GM21786 (cell line): ENCODE data around the gene ALKBH4.
"Not testable (repeated sequence)": the region's sequence is repeated elsewhere in the genome, so short reads cannot be mapped to it uniquely, and the experiment has no call there.

ENCODE experiments used
- ATAC-seq: cut with Tn5 transposase; IDR thresholded peaks from one replicate; pipeline ENCODE4 v1.9.1; 2021; ENCODE audit not compliant: unreplicated experiment

Gene ALKBH4, protein sequence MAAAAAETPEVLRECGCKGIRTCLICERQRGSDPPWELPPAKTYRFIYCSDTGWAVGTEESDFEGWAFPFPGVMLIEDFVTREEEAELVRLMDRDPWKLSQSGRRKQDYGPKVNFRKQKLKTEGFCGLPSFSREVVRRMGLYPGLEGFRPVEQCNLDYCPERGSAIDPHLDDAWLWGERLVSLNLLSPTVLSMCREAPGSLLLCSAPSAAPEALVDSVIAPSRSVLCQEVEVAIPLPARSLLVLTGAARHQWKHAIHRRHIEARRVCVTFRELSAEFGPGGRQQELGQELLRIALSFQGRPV

DNA sequence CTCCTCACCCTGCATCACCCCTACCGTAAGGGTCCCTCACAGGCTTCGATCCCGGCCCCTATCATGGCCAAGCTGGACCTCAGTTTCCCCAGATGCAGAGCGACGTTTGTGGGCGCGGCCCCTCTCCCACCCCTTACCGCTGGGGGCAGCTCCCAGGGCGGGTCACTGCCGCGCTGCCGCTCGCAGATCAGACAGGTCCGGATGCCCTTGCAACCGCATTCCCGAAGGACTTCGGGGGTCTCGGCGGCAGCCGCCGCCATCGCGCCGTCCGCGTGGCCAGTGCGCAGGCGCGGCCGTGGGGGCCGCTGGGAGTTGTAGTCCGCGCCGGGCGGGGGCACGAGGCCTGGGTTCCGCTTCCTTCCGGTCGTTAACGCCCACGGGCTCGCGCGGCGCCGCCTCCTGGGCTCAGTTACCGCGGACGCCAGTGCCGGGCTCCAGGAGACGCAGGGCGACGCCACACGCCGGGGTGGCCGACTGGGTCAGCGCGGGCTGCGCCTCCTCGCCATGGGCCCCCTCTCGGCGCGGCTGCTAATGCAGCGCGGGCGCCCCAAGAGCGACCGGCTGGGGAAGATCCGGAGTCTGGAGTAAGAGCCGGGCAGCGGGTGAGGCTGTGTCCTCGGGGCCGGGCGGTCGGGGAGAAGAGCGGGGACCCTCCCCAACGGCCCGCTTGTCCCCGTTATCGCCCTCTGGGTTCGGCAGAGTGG, at the start of gene ALKBH4, which contains the start of gene LRWD1:
Gene ALKBH4, minus strand, starts transcription at position 287 of the 704 bp plus-strand sequence. Its CDS starts 27 bp downstream, at position 260.
Gene LRWD1, plus strand, starts transcription at position 408 of the 704 bp plus-strand sequence. Its CDS starts 97 bp downstream, at position 505.
- peak; percentile 90 for ATAC-seq

DNA sequence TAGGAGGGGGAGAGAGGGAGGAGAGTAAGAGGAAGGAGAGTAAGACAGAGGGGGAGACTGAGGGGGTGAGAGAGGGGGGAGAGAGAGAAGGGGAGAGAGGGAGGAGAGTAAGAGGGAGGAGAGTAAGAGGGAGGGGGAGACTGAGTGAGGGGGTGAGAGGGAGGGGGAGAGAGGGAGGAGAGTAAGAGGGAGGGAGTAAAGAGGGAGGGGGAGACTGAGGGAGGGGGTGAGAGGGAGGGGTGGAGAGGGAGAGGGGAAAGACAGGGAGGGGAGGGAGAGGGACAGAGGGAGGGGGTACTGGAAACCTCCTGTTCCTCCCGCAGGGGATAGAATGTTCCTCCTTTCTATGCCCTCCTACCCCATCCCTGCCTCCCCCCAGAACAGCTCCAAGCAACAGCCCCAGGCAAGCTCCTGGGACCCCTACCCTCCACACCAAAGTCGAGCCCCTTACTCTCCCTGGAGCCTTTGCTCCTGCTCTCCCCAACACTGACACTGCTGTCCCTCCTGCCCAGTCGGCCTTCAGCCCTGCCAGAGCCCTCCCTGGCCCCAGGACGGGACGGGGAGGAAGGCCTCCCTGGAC, 48.1 kb upstream of the ALKBH4 start:
- ATAC-seq, result not testable (repeated sequence)

DNA sequence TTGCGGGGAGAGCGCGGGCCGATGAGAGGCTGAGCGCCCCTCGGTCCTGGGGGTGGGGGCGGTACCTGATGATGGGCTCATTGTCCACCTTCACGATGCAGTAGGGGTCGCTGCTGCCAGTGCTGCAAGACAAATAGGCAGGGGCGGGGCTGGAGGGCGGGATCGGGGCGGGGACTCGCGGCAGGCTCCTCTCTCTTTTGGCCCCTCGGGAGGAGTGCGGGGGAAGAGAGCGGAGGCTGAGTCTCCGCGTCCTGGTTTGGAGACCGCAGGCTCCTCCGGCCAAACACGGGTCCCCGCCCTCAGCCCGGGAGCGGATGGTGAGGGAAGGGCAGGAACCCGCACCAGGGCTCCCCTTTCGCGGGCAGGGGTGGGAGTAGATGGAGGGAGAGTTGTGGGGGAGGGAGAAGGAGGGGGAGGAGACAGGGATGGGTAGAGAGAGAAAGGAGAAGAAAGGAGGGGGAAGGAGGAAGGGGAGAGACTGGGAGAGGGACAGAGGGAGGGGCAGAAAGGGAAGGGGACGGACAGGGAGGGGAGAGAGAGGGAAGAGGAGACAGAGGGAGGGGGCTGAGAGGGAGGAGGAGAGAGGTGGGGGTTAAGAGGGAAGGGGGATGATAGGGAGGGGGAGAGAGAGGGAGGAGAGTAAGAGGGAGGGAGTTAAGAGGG, 47.3 kb upstream of the ALKBH4 start:
- ATAC-seq, result peak; percentile 41

DNA sequence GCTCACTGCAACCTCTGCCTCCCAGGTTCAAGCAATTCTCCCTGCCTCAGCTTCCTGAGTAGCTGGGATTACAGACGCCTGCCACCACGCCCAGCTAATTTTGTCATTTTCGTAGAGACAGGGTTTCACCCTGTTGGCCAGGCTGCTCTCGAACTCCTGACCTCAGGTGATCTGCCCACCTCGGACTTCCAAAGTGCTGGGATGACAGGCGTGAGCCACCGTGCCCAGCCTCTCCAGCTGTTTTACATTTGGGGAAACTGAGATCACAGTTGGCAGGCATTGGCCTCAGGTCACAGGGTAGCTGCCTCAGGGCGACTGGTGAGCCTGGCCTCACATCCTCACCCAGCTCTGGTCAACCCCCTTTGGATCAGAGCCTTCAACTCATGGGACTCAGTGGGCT, 45.9 kb upstream of the ALKBH4 start:
- ATAC-seq, result not testable (repeated sequence)

DNA sequence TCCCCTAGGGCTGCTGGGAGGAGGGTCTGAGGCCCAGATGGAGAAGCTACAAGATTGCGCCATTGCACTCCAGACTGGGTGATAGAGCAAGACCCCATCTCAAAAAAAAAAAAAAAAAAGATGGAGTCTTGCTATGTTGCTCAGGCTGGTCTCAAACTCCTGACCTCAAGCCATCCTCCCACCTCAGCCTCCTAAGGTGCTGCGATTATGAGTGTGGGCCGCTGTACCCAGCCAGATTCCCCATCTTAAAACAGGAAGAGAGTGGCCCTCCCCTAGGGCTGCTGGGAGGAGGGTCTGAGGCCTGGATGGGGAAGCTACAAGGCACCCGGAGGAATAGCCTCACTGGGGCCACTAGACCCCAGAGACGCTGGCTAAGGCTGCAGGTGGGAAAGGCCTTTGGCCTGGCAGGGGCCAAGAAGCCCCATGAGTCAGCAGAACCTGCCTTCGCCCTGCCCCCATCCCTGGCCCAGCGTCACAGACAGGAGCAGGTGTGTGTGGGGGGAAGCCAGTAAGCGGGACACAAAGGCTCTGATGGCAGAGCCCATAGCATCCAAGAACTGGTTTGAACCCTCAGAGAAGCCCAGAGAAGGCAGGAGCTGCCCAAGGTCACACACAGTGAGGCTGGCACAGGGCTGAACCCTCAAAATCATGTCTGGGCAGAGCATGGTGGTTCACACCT, 42.9 kb upstream of the ALKBH4 start:
- ATAC-seq, result not testable (repeated sequence)

DNA sequence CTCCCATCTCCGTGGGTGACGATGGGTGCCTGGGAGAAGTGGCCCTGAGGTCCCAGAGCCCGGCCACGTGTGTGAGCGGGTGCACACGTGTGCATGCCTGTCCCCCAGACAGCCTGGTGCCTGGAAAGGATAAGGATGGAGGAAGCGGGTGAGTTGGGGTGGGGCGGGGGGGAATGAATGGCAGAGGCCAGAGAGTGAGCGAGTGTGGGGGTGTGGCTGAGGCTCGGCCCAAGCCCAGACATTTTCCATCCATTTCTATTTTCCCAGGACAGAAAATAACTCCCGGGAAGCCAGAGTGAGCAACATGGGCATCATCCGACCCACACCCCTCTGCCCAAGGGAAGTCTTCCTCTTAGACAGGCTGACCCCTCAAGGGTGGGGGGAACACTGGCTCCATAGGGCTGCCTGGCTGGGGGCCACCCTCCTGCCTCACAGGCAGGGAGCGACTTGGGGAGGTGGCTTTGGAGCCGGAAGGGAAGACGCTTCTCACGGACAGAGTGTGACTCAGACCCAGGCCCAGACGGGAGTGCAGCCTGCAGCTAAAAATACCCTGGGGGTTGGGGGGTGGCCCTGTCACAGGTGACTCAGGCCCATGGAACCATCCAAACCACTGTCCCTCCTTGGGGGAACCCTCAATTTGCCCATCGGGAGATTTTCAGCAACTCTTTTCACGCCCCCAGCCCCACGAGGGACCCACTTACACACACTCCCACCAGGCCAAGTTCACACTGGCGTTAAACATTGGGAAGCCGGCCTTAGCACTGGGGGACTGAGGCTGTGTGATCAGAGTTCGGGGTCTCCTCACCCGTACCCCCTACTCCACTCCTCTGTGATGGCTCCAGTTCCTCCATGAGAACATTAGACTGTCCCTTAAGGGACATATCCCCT, 40.9 kb upstream of the ALKBH4 start:
- not testable (repeated sequence) for ATAC-seq

DNA sequence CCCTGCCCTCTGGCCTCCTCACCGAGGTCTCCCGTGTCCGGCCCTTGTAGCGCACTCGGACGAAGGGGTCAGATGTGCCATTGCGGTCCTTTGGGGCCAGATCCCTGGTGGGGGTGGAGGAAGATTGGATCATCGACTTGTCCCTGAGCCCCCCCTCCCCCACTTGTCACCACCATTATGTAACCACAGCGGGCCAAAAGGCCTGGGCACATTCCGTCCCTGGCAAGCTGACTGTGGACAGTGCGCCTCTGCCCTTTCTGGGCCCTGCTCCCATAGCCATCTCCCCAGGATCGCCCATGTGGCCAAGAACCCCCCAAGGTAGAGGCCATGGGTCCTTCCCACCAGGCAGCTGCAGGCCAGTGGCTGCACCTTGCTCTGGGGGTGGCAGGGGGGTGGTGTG, 38.5 kb upstream of the ALKBH4 start:
- not testable (repeated sequence) for ATAC-seq

DNA sequence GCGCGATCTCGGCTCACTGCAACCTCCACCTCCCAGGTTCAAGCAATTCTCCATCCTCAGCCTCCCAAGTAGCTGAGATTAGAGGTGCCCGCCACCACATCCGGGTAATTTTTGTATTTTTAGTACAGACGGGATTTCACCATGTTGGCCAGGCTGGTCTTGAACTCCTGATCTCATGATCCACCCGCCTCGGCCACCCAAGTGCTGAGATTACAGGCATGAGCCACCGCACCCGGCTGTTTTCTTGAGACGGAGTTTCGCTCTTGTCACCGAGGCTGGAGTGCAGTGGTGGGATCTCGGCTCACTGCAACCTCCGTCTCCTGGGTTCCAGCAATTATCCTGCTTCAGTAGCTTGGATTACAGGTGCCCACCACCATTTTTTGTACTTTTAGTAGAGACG, 33.7 kb upstream of the ALKBH4 start:
- not testable (repeated sequence) for ATAC-seq

DNA sequence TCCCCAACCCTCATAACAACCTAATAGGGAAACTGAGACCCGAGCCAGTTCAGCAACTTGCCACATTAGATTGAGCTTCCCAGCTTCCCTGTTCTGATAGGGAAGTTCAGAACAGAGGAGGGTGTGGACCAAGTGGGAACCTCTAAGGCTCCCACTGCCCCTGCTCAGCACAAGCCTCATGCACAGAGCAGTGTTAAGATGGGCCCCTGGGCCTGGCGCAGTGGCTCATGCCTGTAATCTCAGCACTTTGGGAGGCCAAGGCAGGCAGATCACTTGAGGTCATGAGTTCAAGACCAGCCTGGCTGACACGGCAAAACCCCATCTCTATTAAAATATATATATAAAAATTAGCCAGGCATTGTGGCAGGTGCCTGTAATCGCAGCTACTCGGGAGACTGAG, 32.6 kb upstream of the ALKBH4 start:
- not testable (repeated sequence) for ATAC-seq

DNA sequence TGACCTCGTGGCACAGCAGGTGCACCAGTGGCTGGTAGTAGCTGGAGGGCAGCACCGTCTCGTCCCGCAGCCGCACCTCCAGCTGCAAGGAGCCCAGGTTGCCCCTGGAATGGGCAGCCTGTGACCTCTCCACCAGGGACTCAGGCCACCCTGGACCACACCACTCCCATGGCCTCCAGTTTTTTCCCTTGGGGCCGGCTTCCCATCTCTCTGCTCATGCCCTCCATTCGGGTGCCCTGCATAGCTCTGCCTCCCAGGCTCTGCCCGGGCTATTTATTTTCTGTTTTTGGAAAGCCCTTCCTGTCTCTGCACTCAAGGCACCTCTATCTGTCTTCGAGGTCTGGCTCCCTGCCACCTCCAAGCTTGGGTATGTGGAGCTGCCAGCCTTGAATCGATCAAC, 32.2 kb upstream of the ALKBH4 start:
- ATAC-seq, result not testable (repeated sequence)

DNA sequence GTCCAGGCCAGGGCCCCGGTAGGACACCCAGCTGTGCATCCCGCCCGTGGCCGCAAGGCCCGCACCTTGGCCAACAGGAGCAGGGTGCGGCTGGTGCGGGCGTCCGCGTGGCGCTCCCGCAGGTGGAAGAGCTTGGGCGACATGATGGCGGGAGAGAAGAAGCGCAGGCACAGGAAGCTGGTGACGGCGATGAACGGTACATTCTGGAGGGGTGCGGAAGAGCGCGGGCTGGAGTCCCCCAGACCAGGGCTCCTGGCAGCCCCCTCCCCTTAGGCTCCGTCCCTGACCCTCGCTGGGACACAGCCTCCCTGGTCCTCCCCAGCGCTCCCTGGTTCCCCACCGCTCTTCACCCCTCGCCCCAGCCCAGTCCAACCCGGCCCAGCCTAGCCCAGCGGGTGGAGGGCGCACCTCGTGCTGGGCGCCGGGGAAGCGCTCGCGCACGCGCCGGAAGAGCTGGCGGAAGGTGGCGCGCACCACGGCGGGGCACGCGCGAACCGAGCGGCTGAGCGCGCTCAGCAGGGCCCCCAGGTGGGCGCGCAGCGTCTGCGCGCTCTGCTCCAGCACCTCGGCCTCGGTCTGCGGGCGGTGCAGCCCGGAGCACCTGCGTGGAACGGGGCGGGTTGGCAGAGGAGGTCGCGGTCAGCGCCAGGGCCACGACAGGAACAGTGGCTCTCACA, 29.9 kb upstream of the ALKBH4 start:
- peak; percentile 58 for ATAC-seq

DNA sequence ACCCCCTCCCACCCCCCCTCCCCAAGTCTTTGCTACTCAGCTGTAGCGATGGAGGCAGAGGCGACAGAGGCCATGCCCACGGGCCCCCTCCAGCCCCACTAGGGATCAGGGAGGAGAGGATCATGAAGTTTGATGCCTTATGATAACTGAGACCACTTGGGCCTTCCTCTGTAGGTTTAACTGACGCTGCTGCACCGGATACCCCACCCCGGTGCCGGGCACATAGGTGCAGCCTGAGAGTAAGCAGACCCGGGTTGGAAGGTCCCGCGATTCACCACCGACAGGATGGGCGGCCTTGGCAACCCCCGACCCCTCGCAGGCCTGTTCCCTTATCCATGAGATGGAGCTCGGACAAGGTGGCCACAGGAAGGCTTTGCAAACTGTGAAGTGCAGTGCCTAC, 29.4 kb upstream of the ALKBH4 start:
- not testable (repeated sequence) for ATAC-seq

DNA sequence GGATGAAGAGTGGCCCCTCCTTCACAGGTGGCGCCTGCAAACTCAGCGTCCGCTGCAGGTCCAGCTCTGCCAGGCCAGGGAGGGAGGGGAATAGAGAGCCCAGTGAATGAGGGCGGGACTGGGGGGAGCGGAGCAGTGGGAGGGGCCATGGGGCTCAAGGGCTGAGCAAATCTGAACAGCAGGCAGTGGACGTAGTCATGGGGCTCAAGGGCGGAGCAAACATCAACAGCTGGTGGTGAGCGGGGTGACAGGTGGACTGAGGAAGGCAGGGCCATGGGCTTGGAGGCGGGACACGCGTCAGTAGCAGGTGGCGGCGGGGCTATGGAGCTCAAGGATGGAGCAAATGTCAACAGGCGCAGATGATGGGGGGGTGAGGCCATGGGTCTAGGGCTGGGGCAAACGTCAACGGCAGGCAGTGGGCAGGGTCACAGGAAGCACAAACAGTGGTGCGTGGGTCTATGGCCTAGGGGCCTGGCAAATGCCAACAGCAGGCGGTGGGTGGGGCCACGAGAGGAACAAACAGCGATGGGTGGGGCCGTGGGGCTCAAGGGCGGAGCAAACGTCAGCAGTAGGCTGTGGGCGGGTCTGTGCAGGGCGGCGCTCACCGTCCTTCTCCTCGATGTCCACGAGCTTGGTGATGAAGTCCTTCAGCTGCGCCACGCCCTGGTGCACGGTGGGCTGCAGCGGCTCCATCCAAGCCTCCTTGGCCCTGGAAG, 28.7 kb upstream of the ALKBH4 start:
- ATAC-seq, result peak; percentile 43

DNA sequence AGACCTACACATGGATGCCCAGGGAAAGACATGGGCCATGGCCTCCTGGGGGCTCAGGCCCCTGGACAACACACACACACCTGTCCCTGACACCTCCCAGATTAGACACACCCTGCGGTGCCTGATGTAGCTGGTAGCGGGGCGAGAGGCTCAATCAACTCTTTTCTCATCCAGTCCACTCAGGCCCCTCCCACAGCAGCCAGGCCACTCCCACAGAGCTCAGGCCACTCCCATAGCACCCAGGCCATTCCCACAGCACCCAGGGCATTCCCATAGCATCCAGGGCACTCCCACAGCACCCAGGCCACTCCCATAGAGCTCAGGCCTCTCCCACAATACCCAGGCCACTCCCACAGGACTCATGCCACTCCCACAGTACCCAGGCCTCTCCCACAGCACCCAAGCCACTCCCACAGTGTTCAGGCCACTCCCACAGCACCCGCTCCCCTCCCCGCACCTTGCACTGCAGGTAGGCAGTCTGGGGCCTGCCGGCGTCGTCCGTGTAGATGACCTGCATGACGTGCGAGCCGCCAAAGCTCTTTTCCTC, 25.9 kb upstream of the ALKBH4 start:
- ATAC-seq, result peak; percentile 46

DNA sequence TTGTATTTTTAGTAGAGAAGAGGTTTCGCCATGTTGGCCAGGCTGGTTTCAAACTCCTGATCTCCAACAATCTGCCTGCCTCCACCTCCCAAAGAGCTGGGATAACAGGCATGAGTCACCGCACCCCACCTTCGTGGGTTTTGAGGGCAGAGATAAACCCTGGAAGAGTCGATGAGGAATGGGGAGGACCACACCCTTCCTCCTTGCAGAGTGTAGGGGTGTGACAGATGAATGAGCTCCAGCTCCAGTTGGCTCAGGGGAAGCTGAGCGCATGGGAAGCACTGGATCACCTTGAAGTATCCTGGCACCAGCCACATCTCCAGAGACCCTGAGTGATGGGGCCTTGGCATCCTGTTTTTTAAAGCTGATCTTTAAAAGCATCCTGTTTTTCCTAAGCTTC, 19.7 kb upstream of the ALKBH4 start:
- ATAC-seq, result not testable (repeated sequence)

DNA sequence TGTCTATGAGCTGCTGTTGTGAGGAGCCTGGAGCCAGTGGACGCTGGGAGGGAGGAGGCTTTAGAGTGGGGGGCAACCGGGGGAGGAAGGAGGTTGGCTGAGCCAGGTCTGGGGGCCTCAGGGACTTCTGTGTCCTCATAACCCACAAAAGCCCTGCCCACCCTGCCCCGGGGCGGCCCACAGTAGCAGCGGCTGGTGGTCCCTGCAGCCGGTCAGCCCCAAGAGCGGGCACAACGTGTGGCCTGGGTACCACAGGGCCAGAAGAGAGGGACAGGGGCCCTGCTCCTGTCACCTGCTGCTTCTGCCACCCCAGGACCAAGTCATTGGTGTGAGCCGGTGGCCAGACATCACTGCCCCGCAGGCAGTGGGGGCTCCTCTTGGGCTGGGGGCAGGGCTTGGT, 17.3 kb upstream of the ALKBH4 start:
- not testable (repeated sequence) for ATAC-seq

DNA sequence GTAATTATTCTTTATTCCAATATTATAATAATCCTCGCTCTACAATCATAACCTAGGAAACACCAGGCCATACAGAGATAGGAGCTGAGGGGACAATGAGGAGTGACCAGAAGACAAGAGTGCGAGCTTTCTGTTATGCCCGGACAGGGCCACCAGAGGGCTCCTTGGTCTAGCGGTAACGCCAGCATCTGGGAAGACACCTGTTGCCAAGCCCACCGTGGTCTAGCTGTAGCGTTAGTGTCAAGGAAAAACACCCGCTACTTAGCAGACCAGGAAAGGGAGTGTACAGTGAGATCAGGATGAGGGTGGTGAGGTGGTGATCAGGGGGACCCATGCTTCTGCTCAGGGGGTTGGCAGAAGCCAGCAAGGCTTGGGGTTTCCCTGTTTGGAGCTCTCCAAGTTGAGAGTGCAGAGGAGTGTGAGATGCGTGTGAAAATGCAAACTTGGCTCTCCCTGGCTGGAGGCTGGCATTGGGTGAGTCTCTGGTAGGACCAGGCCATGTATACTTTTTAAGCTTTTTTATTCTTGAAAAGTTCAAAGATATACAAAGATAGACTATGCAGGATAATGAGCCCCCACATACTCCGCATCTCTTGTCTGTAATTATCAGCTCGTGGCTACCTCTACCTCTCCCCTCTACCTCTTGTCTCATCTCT, 15.4 kb upstream of the ALKBH4 start:
- not testable (repeated sequence) for ATAC-seq

DNA sequence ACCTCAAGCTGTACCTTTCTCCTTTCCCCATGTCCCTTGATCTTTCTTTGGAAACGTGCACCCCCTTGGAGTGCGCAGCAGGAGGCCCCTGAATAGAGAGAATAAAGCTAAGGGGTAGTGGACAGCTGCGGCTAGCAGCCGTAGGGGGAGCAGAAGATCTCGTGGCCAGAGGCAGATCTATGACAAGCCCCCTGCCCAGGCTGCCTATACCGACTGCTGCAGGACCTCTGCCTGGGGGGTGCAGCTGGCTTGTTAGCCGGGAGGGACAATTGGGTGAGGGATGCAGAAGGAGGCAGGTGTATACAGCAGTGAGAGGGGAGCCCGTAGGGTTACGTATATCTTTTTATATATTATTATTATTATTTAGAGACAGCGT, 14.5 kb upstream of the ALKBH4 start:
- peak; percentile 30 for ATAC-seq
